HG03175 (cell line): ENCODE results near the gene WASHC2A.
"Not testable (repeated sequence)": the region's sequence is repeated elsewhere in the genome, so short reads cannot be mapped to it uniquely, and the experiment has no call there.

ENCODE experiments used
- ATAC-seq: cut with Tn5 transposase; IDR thresholded peaks from one replicate; pipeline ENCODE4 v1.9.1; 2021; ENCODE audit warnings: mild to moderate bottlenecking, moderate library complexity; ENCODE audit not compliant: unreplicated experiment

WASHC2A gene, protein sequence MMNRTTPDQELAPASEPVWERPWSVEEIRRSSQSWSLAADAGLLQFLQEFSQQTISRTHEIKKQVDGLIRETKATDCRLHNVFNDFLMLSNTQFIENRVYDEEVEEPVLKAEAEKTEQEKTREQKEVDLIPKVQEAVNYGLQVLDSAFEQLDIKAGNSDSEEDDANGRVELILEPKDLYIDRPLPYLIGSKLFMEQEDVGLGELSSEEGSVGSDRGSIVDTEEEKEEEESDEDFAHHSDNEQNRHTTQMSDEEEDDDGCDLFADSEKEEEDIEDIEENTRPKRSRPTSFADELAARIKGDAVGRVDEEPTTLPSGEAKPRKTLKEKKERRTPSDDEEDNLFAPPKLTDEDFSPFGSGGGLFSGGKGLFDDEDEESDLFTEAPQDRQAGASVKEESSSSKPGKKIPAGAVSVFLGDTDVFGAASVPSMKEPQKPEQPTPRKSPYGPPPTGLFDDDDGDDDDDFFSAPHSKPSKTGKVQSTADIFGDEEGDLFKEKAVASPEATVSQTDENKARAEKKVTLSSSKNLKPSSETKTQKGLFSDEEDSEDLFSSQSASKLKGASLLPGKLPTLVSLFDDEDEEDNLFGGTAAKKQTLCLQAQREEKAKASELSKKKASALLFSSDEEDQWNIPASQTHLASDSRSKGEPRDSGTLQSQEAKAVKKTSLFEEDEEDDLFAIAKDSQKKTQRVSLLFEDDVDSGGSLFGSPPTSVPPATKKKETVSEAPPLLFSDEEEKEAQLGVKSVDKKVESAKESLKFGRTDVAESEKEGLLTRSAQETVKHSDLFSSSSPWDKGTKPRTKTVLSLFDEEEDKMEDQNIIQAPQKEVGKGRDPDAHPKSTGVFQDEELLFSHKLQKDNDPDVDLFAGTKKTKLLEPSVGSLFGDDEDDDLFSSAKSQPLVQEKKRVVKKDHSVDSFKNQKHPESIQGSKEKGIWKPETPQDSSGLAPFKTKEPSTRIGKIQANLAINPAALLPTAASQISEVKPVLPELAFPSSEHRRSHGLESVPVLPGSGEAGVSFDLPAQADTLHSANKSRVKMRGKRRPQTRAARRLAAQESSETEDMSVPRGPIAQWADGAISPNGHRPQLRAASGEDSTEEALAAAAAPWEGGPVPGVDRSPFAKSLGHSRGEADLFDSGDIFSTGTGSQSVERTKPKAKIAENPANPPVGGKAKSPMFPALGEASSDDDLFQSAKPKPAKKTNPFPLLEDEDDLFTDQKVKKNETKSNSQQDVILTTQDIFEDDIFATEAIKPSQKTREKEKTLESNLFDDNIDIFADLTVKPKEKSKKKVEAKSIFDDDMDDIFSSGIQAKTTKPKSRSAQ (N-terminal part only)

DNA sequence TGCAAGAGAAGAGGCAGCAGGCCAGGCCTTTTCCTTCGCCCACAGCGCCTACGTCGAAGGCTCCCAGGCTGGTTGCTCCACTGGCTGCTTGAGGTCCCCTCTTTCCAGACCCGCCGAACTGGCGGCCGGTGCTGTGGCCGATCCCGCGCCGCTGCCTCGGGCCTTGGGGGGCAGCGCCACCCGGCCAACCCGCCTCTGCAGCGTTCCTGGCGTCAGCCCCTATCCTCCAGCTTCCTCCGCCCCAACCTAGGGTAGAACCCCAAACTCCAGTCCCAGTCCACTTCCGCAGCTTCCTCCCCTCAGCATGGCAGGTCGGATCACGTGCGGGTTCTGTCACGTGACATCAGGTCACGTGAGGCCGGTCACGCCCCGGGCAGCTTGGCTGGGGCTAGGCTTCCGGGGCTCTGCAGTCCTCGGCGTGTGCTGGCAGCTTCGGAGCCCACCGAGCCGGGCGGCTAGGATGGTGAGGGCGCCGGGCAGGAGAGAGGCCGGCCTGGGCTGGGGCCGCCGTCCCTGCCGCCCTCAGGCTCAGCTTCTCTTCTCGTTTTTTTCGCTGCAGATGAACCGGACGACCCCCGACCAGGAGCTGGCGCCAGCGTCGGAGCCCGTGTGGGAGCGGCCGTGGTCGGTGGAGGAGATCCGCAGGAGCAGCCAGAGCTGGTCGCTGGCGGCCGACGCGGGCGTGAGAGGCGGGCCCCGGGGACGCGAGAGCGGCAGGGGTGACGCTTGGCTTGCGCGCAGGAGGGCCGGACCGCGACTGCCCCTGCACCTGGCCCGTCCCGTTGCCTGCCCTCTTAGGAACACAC lies at the start of gene WASHC2A:
TSS of gene WASHC2A (plus strand) at position 409 of the 806 bp plus-strand sequence. CDS start at position 461, 52 bp downstream.
- ATAC-seq, result peak; percentile 92

DNA sequence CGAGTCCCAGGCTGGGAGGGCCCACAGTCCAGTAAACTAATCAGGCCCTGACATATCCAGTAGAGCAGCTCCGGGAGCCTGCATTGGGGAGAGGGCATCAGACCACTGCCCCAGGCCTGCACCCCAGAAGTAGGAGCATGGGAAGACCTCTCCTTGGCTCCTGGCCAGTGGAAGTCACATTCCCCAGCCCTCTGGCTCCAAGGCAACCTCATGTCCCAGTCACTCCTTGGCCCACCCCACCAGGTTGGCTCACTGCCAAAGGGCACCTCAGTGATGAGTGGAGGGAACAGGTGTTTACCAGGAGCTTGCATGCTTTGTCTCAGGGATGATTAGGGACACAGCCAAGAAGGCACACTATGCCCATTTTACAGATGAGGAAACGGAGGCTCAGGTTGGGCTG lies 48.5 kb upstream of the WASHC2A start:
- ATAC-seq, result not testable (repeated sequence)

DNA sequence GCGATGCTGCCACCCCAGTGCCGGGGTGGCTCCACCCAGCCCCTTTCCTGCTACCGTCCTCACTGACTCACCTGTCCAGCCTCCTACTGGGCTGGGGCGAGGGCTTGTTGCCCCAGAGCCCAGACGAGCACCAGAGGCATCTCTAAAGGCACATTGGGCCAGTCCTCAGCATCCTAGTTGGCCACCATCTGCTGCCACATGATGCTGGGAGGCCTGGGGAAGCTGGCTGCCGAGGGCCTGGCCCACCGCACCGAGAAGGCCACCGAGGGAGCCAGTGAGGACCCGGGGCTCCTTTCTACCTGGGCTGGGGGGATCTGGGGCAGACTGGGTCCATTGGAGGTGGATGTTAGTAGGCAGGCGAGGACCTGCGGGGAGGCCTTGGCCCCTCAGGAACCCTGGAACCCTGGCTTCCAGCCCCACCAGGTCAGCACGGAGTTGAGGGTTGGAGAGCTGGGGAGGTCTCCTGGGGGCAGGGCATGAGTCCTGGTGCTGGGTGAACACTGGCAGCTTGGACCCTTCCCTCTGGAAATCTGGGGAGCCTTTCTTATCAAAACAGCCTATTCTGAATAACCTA lies 47.2 kb upstream of the WASHC2A start:
- ATAC-seq, result not testable (repeated sequence)

DNA sequence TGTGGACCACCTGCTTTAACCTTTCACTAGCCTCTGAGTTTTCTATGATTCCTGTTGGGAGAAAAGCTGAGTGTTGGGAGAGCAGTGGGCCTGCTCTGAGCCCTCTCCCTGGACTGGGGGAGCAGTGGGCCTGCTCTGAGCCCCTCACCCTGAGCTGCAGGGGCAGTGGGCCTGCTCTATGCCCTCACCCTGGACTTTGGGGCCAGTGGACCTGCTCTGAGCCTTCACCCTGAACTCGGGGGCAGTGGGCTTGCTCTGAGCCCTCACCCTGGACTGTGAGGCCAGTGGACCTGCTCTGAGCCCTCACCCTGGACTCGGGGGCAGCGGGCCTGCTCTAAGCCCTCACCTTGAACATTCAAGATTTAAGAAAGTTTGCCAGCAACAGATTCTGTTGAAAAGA lies 46.1 kb upstream of the WASHC2A start:
- no peak for ATAC-seq

DNA sequence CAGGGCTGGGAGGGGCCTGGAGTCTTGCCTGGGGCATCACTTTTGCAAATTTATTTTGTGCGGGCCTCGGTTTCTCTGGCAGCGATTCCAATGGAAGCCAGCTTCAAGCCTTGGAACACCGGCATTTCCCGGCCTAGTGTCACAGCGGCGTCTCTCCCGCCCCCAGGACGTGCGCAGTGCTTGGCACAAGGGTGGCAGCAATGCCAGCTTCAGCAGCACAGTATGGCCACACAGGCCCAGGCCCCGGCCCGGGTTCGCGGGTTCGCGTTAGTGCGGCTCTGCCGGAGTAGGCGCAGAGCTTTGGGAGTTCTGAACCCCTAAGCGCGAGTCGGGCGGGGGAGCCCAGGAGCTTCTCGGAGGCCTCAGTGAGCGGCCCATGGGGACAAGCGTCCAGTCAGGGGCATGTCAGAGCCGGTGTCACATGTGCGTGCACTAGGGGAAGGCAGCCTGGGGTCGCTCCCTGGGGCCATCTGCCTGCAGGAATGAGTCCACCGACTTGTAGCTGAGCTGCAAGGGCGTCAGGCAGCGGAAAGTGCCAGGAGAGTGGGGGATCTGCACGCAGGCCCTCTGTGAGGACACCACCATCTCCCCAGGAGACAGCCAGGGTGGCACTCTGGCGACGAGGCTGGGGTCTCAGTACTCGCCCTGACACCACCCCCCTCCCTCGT lies 42.9 kb upstream of the WASHC2A start:
- not testable (repeated sequence) for ATAC-seq

DNA sequence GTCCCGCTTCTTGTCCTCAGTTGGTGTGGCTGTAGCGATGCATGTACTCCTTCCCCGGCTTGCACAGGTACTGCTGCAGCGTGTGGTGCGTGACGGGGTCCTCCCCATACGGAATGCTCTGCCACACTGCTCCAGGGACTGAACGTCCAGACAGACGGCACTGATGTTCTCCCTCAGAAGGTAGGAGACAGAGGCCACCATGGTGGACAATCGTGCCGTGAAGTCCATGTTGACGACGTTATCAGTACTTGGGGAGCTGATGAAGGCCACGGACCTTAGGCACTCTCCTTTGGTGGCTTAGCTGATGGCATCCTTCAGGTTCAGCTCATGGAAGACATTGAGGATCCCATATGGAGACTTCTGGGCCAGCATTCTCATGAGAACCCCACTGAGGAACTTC lies 42.1 kb upstream of the WASHC2A start:
- no peak for ATAC-seq

DNA sequence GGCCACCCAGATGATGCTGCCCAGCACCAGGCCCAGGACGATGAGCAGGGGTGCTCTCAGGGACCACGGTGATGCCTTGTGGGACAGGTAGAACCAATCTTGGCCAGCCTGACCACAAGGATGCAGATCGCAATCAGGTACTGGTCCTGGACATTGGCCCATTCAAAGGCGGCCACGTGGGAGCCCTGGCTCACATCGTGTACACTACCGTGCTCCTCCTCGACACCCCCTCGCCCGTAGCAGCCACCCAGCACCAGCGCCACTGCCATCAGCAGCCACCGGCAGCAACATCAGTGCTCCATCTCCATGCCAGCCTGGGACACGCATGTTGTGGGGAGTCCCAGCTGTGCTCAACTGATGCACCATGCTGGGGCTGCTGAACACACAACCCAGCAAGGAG lies 40.6 kb upstream of the WASHC2A start:
- ATAC-seq, result no peak

DNA sequence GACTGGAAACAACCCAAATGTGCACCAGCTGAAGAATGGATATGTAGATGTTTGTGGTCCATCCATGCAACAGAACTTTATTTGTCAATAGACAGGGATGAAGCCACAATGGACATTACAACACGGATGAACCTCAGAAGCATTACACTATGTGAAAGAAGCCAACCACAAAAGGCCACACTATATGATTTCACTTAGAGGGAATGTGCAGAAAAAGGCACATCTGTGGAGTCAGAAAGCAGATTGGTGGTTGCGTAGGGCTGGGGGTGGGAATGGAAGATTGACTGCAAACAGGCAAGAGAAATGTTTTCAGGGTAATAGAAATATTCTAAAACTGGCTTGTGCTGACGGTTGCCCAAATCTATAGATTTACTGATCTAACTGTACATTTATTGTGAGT lies 34.3 kb upstream of the WASHC2A start:
- no peak for ATAC-seq

DNA sequence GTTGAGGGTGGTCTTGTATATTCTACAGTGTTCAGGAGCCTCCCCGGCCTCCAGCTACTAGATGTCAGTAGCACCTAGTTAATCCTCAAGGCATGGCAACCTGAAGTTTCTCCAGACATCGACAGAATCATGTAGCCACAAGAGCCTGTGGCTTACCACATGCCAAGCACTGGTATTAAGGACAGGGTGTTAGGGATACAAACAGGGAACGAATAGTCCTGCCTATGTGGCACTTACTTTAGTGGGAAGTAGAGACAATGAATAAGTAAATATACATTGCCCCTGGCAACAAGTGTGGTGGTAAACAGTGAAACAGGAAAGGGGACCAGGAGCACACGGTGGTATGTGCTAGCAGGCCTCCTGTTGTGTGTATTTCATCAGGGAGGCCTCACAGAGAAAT lies 32.4 kb upstream of the WASHC2A start:
- ATAC-seq, result not testable (repeated sequence)

DNA sequence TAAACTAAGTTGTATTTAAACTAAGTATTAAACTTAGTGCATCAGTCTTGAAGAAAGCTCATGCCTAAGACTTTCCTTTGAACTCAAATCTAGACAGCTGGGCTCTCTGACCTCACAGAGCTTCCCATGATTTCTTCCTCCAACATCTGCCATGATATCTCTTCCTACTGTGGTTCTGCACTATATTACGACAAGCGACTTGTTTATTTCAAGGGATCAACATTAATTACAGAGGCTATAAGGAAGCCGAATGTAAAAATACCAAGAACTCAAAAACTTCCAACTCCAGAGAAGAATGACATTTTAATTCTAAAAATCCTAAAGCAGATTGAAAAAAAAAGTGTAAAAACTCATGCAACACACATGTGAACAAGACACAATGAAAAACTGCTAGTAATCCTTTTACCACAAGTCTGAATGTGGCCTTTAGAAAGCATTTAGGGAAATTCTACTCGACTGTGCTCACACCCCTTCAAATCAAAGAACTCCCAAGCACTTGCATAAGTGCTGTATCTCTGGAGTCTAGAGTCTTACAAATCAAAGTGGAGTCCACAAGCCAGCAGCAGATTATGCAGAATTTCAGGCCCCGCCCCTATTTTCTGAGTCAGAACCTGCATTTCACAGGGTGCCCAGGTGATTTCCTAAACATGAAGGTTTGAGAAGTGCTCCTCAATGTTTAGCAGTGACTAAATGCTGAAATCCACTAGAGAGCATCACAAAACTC lies 22.7 kb upstream of the WASHC2A start:
- no peak for ATAC-seq

DNA sequence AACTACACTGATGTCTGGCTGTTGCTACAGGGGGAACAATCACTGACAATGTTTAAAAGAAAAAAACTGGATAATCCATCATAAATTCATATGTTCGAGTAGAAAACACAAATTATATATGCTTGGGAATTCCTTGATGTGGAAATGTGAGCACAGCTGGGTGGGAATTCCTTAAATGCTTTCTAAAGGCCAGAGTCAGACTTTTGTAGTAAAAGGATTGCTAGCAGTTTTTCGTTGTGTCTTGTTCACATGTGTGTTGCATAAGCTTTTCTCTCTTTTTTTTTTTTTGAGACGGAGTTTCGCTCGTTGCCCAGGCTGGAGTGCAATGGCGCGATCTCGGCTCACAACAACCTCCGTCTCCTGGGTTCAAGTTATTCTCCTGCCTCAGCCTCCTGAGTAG lies 21.3 kb upstream of the WASHC2A start:
- ATAC-seq, result not testable (repeated sequence)

DNA sequence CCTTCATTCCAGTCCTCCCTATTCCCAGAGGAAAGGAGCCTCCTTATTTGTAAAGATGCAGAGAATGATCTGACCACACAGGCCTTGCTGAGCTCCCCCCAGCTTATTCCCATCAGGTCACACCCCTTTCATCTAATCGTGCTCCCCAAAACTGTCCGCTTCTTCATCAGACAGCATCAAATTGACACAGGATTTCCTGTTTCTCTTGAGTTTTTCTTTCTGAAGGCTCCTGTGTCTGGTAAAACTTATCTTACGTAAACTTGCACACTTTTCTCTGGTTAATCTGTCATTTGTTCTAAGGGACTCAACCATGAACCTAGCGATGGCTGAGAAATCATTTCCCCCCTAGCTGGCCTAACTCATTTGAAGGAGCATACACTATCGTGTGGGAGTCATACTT lies 20.2 kb upstream of the WASHC2A start:
- not testable (repeated sequence) for ATAC-seq

DNA sequence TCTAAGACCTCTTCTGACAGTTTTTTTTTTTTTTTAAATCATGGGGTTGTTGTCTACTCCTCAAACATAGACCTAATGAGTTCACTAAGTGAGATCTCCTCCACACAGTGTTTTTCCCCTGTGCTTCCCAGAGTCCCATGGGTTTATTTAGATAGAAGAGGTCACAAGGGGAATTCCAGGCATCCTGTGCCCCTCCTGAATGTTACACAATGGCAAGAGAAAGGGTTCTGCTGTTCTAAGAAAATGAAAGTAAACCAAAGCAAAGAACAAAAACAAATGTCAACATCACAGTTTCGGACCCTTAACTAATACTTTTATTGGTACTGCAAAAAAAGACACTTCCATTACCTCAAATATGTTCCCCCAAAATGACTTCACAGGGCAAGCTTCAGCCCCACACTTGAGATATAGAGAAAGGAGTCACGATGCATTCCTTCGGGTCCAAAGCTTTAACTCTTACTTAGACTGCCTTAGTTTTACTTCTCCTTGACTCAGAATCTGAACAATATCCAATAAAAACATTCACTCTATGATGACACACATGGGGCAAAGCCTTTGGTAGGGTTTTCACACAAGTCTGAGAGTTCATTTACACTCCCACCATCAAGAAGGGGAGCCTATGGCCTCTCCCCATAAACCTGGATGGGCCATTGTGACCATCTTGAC lies 15.6 kb upstream of the WASHC2A start:
- ATAC-seq, result not testable (repeated sequence)

DNA sequence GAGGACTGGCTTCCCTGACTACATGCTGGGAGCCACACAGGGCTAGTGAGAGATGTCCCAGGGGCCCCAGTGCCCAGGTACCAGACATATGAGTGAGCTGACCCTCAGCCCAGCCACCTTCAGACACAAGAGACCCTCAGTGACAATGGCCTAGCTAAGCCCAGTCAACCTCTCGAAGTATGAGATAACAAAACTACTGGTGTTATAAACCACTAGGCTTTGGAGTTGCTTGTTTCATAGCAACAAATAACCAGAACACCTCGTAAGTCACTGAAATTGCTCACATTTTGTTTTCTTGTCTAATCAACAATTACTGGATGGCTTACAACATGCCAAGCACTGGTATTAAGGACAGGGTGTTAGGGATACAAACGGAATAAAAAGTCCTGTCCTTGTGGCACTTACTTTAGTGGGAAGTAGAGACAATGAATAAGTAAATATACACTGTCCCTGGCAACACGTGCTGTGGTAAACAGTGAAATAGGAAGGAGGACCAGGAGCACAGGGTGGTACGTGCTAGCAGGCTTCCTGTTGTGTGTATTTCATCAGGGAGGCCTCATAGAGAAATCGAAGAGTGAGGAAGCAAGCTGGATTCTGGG lies 14.9 kb upstream of the WASHC2A start:
- not testable (repeated sequence) for ATAC-seq

DNA sequence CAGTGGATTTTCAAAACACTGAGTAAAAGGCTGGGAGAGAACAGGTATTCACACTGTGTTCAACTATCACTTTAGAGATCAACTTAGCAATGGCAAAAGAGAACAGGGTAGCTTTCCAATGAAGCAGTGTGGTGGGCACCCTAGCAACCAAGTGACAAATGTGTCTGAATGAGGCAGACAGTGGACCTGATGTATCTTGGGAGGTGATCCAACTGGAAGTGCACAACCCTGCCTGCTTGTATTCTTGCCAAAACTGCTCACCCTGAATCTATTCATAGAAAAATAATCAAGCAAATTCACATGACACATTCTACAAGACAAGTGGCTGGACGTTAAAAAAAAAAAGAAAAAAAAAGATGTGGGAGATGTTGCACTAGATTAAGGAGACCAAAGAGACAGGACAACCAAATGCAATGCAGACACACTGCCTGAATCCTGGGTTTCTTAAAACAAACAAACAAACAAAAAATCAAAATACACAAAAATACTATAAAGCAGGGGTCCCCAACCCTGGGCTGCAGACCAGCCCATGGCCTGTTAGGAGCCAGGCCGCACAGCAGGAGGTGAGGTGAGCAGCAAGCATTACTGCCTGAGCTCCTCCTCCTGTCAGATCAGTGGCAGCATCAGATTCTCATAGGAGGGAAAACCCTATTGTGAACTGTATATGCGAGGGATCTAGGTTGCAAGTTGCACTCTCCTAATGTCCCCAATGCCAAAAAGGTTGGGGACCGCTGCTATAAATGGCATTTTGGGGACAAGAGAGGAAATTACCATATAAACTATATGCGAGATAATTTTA lies 12.1 kb upstream of the WASHC2A start:
- not testable (repeated sequence) for ATAC-seq

DNA sequence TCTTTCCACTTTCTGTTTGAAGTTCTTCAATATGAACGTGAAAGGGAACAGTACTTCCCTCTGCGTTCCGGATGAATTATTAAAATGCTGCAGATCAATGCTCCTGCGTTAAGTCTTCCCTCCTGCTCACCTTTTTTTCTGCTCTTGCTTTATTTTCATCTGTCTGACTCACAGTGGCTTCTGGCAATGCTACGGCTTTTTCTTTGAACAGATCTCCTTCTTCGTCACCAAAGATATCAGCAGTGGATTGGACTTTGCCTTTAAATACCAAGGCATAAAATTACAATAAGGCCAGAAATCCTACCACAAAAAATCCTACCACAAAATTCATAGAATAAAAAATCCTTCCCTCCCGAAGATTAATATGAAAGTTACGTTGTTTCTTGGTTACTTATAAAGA lies 11.1 kb upstream of the WASHC2A start:
- not testable (repeated sequence) for ATAC-seq

DNA sequence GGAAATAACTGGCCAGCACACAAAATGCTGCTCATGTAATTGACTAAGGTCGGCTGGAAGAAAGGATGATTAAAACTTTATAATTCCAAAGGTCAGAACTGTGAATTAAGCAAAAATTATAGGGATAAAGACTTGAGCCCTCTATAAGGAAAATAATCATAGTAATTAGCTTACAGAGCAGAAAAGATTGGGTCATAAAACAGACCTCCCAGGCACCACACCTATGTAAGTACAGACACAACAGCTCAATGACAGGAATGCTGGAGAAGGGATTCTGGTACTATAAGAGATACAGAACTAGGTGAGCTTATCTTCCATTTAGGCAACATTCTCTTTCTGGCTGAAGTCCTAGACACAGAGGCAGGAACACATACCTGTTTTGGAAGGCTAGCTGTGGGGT lies 9.0 kb upstream of the WASHC2A start:
- ATAC-seq, result not testable (repeated sequence)
